ENCODE results near the gene BRI3. TPM values are rescaled to one million over a fixed set of nuclear protein-coding genes. Genes with fewer than 3 reads are reported as not detected.

BRI3 gene, protein sequence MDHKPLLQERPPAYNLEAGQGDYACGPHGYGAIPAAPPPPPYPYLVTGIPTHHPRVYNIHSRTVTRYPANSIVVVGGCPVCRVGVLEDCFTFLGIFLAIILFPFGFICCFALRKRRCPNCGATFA
- total RNA-seq, result 516 TPM
- long read RNA-seq, transcript BRI3-201 (3 exons, 780 nt), result major isoform, 48 of 77 reads
- long read RNA-seq, partial matches to known transcripts, result 12 of 77 reads
- long read RNA-seq, other reads (novel, unspliced or antisense), result 16 of 77 reads

DNA sequence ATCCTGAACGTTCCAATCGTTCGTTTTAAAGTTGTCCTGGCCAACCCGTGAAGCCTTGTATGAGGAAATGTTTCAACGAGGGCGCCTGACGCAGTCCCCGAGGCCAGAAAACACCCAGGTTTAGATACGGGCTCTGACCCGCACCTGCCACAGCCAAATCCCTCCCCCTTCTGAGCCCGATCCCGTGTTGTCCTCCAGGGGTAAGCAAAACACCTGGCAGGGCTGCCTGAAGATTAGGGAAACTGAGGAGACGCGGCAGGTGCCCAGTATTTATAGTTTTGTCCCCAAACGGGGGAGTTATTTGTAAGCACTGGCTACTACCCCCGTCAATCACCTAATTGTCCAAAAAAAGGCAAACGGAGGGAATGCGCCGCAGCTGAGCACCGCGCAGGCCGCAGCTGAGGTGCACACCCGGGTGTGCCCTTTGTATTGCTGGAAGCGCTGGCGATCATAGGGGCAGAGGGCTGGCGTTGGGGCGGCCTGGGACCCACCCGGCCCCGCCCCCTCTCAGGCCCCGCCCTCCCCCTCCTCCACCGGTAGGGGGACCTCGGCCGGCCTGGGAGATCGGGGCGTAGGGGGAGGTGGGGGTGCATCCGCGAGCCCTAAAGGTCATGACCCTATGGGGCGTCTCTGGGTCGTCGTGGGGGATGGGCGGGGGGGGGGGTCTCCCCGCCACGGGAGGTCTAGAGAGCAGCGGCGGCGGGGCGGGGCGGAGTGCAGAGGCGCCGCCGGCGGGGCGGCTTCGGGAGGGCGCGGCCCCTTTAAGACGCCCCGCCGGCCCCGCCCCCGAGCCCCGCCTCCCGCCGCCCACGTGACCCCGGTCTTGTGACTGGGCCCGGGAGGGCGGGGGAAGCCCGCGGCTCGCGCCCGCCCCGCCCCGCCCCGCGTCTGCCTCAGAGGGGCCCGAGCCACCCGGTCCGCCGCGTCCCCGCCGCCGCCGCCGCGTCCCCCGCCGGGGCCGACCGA is at the start of gene BRI3:
TSS of gene BRI3 (plus strand) at position 896 of the 966 bp plus-strand sequence. CDS start 110 bp downstream, outside the sequence.
- H3K4me1 ChIP-seq, result peaks cover 58% of the 10 kb centered on the region
- TF ChIP-seq CTCF (IDR thresholded peaks at IDR 0.05), result no peak
- peak within 1 kb of the TSS; percentile 87 for H3K4me3 ChIP-seq
- H3K27ac ChIP-seq, result peak within 1 kb of the TSS; percentile 96
- peaks cover 19% of the 10 kb centered on the region for H3K36me3 ChIP-seq
- DNase-seq (peak; percentile 94), ATAC-seq (peak; percentile 81 to 85)
- intact Hi-C loops (cut with DNase I), result no loop called here
- no peaks in the 10 kb centered on the region for H3K9me3 ChIP-seq
- H3K27me3 ChIP-seq (ENCODE audit: low read depth), result no peaks in the 10 kb centered on the region

GRCh38 chr7:98232263-98232585 is 49.3 kb upstream of the BRI3 start:
- no peak overlapping the region for H3K4me3 ChIP-seq
- H3K36me3 ChIP-seq, result peaks cover 73% of the 10 kb centered on the region
- no peak overlapping the region for H3K27ac ChIP-seq
- TF ChIP-seq CTCF (IDR thresholded peaks at IDR 0.05), result no peak
- intact Hi-C loops (cut with DNase I), result no loop called here
- DNase-seq (no peak), ATAC-seq (no peak)
- H3K9me3 ChIP-seq, result no peaks in the 10 kb centered on the region
- no peaks in the 10 kb centered on the region for H3K4me1 ChIP-seq
- no peaks in the 10 kb centered on the region for H3K27me3 ChIP-seq (ENCODE audit: low read depth)

GRCh38 chr7:98232799-98233198 is 48.7 kb upstream of the BRI3 start:
- no peaks in the 10 kb centered on the region for H3K4me1 ChIP-seq
- peaks cover 70% of the 10 kb centered on the region for H3K36me3 ChIP-seq
- H3K4me3 ChIP-seq, result no peak overlapping the region
- no peak for ATAC-seq
- no peaks in the 10 kb centered on the region for H3K9me3 ChIP-seq
- TF ChIP-seq CTCF (IDR thresholded peaks at IDR 0.05), result no peak
- no peak for DNase-seq
- H3K27me3 ChIP-seq (ENCODE audit: low read depth), result no peaks in the 10 kb centered on the region
- H3K27ac ChIP-seq, result no peak overlapping the region
- intact Hi-C loops (cut with DNase I), result no loop called here

DNA sequence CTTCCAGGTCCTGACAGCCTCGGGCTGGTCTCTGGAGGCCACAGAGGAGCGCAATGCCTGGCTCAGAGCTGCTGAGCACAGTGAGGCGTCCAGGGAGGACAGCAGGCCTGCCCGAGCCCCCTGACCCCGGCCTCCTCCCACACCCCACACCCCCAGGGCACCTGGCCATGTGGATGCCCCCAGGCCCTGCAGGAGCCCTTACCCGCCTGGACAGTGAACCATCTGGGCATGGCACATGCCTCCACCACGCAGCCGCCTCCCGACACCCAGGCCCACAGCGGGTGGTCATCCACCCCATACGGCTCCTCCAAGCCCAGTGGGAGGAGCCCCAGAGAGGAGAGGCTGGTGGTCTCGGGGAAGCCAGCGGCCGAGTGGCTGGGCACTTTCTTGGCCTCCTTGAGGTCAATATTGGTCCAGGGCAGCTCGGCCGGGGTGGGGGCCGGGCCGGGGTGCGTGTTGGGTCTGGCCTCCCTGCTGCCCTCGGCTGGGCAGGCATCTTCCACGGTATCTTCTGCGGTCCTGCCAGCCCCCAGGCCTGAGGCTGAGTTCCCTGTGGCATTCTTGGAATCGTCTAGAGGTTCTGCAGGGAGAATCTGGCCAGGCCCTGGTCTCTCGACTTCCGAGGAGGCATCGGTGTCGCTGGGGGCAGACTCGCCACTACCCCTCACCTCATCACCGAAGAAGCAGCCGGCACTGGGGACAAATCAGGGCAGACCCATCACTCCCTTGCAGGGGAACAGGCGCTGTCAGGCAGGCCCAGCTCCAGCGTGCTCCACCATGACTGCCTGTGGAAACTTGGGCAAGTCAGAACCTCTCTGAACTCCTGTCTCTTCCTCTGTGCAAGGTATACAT is 48.0 kb upstream of the BRI3 start:
- Histone ChIP-seq H3K4me1 (no peaks in the 10 kb centered on the region), H3K9me3 (no peaks in the 10 kb centered on the region), H3K4me3 (no peak overlapping the region), H3K27ac (no peak overlapping the region), H3K27me3 (ENCODE audit: low read depth) (no peaks in the 10 kb centered on the region), H3K36me3 (peaks cover 70% of the 10 kb centered on the region)
- peak in 1 of 2 donors; percentile 15 for ATAC-seq
- intact Hi-C loops (cut with DNase I), result no loop called here
- no peak for TF ChIP-seq CTCF (IDR thresholded peaks at IDR 0.05)
- no peak for DNase-seq

GRCh38 chr7:98234429-98235147 is 46.9 kb upstream of the BRI3 start:
- ATAC-seq (no peak), DNase-seq (no peak)
- intact Hi-C loops (cut with DNase I), result no loop called here
- peaks cover 70% of the 10 kb centered on the region for H3K36me3 ChIP-seq
- H3K27me3 ChIP-seq (ENCODE audit: low read depth), result no peaks in the 10 kb centered on the region
- no peak overlapping the region for H3K27ac ChIP-seq
- no peaks in the 10 kb centered on the region for H3K4me1 ChIP-seq
- no peaks in the 10 kb centered on the region for H3K9me3 ChIP-seq
- no peak for TF ChIP-seq CTCF (IDR thresholded peaks at IDR 0.05)
- H3K4me3 ChIP-seq, result no peak overlapping the region
